WERI-Rb-1 (cell line): ENCODE results near the gene FSTL5.
"Not testable (repeated sequence)": the region's sequence is repeated elsewhere in the genome, so short reads cannot be mapped to it uniquely, and the experiment has no call there.

ENCODE experiments used
- DNase-seq: peaks from one replicate; pipeline ENCODE4 v3.0.0-alpha.2; 2020
- H3K27ac ChIP-seq: fragments of 250-450 bp; sonication (Bioruptor Pico); 2 replicates; pipeline ENCODE4 v1.5.1; 2020; ENCODE audit warnings: mild to moderate bottlenecking, moderate library complexity
- H3K27me3 ChIP-seq: fragments of 250-450 bp; sonication (Bioruptor Pico); 2 replicates; pipeline ENCODE4 v1.5.1; 2021; ENCODE audit warnings: mild to moderate bottlenecking, low read depth, moderate library complexity; ENCODE audit not compliant: insufficient read depth, severe bottlenecking
- H3K36me3 ChIP-seq: fragments of 250-450 bp; sonication (Bioruptor Pico); 2 replicates; pipeline ENCODE4 v1.5.1; 2020; ENCODE audit warnings: mild to moderate bottlenecking, moderate library complexity
- H3K4me3 ChIP-seq: 2 replicates; pipeline ENCODE4 v1.5.1; 2011; ENCODE audit warnings: low read depth, mild to moderate bottlenecking, control low read depth, low read length
- H3K9me3 ChIP-seq: fragments of 250-450 bp; sonication (Bioruptor Pico); 2 replicates; pipeline ENCODE4 v1.5.1; 2021; ENCODE audit warnings: mild to moderate bottlenecking, moderate library complexity; ENCODE audit not compliant: severe bottlenecking
- CTCF ChIP-seq: IDR thresholded peaks from 2 replicates; pipeline ENCODE4 v1.5.1; 2011; ENCODE audit warnings: low read depth, mild to moderate bottlenecking, control low read depth, inconsistent platforms, low read length

The FSTL5 gene

DNA sequence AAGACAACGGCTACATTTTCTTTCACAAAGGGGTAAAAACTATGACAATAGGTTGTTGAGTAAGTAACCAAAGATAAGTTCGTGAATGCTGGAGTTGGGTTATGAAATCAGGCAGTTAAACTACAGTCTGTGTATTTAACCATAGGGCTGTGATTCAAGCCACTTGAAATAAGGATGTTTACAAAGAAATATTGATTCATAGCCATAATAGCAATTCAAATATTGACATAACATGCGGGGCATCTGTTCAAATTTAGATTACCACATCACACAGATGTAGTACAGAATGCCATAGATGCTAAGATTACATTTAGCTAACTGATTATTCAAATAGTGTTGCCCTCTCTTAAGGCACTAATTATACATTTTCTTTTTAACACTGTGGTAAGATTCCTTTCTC lies 364.1 kb downstream of the FSTL5 start:
- TF ChIP-seq CTCF = no peak
- Histone ChIP-seq H3K36me3 (no peaks in the 10 kb centered on the region), H3K4me3 (no peak overlapping the region), H3K27me3 (no peaks in the 10 kb centered on the region), H3K27ac (no peak overlapping the region), H3K9me3 (no peaks in the 10 kb centered on the region)
- no peak for DNase-seq

DNA sequence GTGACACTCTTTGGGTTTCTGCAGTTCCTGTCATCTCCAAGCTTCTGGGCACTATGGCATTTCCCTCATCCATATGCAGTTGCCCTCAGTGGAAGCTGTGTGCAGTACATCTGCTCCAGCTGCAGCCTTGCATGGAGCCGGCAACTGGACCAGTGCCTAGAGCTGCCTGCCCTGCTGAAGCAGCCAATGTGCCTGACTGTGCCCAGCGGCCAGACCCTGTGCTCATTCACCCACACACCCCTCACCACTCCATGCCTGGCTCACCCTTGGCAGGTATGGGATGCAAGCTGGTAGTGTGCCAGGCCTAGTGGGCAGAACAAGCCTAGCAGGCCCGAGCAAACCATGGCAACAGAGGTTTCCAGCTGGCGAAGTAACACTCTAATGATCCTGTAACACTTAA lies 370.8 kb downstream of the FSTL5 start:
- Histone ChIP-seq H3K4me3 (no peak overlapping the region), H3K36me3 (no peaks in the 10 kb centered on the region), H3K27me3 (no peaks in the 10 kb centered on the region), H3K9me3 (peaks cover 8% of the 10 kb centered on the region), H3K27ac (no peak overlapping the region)
- no peak for DNase-seq
- no peak for TF ChIP-seq CTCF

DNA sequence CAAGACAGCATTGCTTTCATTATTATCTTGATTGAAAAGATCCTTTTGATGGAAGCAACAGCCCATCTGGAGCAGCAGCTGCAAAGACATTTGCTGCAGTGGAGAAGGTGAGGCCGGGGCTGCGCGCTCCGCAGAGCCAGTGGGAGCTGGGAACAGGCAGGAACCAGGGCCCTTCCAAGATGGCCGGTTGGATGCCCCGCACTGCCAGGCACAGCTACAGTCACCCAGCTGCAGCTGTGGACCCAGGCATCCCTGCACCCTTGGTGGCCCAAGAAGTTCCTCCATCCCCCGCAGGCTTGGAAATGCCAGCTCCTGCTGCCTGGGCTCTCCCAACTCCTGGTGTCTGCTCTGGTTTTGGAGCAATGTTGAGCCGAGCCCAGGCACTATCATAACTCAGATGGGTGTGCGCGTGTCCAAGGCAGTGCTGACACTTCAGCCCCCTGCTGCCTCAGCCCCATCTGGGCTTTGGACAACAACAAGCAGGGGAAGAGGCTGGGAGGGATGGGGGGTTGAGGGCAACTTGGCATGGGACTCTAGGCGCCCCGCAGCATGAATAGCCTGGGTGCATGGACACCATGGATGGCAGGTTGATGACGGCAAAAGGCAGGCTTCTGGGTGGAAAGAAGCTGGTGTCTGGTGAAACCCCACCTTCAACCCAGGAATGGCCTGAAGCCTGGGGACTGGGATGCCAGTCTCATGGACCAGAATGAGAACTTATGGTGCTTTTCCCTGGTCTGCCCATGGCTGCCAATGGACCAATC lies 371.8 kb downstream of the FSTL5 start:
- Histone ChIP-seq H3K4me3 (no peak overlapping the region), H3K9me3 (peaks cover 8% of the 10 kb centered on the region), H3K27me3 (no peaks in the 10 kb centered on the region), H3K36me3 (no peaks in the 10 kb centered on the region), H3K27ac (no peak overlapping the region)
- no peak for DNase-seq
- no peak for TF ChIP-seq CTCF

GRCh38 chr4:161767116-161767515 lies 396.7 kb downstream of the FSTL5 start:
- DNase-seq = no peak
- Histone ChIP-seq H3K36me3 (no peaks in the 10 kb centered on the region), H3K4me3 (no peak overlapping the region), H3K27me3 (no peaks in the 10 kb centered on the region), H3K9me3 (no peaks in the 10 kb centered on the region), H3K27ac (no peak overlapping the region)
- TF ChIP-seq CTCF = no peak

GRCh38 chr4:161762796-161763195 lies 401.0 kb downstream of the FSTL5 start:
- Histone ChIP-seq H3K4me3 (no peak overlapping the region), H3K36me3 (no peaks in the 10 kb centered on the region), H3K27ac (no peak overlapping the region), H3K27me3 (no peaks in the 10 kb centered on the region), H3K9me3 (no peaks in the 10 kb centered on the region)
- no peak for TF ChIP-seq CTCF
- no peak for DNase-seq

DNA sequence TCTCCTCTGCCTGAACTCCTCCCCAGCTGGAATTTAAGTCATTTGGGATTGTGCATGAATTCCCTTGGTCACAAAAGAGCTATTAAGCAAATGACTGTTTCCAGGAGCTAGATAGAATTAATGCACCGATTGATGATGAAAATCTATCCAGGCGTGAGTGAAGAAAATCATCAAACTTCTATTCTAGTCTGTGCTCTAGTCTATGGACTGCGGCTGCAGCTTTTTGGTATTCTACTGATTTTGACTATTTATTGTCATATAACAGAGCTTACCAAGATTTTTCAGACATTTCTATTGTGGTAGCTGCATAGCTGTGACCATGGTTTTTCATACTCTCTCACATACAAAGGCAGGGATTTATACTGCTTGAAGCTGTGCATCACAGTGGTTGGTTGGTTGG lies 403.8 kb downstream of the FSTL5 start:
- Histone ChIP-seq H3K27ac (no peak overlapping the region), H3K36me3 (no peaks in the 10 kb centered on the region), H3K27me3 (no peaks in the 10 kb centered on the region), H3K9me3 (no peaks in the 10 kb centered on the region), H3K4me3 (no peak overlapping the region)
- DNase-seq = no peak
- TF ChIP-seq CTCF = no peak

GRCh38 chr4:161758412-161758811 lies 405.4 kb downstream of the FSTL5 start:
- H3K27ac ChIP-seq, H3K36me3 ChIP-seq, H3K27me3 ChIP-seq, H3K4me3 ChIP-seq, DNase-seq, H3K9me3 ChIP-seq: not testable (repeated sequence)
